Sigmoid colon (tissue), 4 donors: ENCODE results near the gene TMCO1.

Experiments
- EP300 ChIP-seq, 4 donors: sonication (generic); formaldehyde crosslinking; IDR thresholded peaks; one replicate each; pipeline ENCODE4 v1.6.1; 2017; ENCODE audit warnings: antibody characterized with exemption in 4 of 4
- POLR2A ChIP-seq, 2 donors: fragments of 450-650 bp; IDR thresholded peaks; one replicate each; pipeline ENCODE4 v1.6.1; 2016; ENCODE audit warnings: antibody characterized with exemption in 2 of 2, mild to moderate bottlenecking in 2 of 2, moderate library complexity in 2 of 2
- POLR2AphosphoS5 ChIP-seq, 4 donors: sonication (generic); formaldehyde crosslinking; IDR thresholded peaks; one replicate each; pipeline ENCODE4 v1.6.1; 2017; ENCODE audit warnings: antibody characterized with exemption in 4 of 4
- TF ChIP-seq, protein P1 (sequence below), 4 experiments: fragments of 450-650 bp in 3 of 4; fragments of 200-600 bp in 1 of 4; IDR thresholded peaks; one replicate each; pipeline ENCODE4 v1.5.1; 2016 to 2019; ENCODE audit warnings: antibody characterized with exemption in 4 of 4, mild to moderate bottlenecking in 3 of 4, moderate library complexity in 2 of 4

DNA sequence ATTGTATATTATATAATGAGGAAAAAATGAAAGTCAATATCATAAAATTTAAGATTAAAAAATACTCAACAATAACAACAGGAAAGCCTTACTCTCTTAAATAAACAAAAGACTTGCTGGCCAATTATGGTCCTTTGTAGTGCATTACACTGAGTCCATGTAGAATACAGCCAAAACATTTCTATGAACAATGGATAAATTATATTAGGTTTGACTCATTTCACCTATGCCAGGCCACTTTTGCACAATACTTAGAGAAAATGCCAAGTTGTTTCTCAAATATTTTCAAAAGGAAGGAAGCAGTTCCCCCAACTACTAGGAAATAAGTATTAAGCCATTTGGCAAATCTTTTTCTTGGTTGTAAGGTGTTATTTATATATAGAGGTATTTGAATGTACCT lies 38.9 kb upstream of the TMCO1 start:
- TF ChIP-seq POLR2AphosphoS5 (IDR thresholded peaks at IDR 0.05): no peak
- TF ChIP-seq, protein P1, sequence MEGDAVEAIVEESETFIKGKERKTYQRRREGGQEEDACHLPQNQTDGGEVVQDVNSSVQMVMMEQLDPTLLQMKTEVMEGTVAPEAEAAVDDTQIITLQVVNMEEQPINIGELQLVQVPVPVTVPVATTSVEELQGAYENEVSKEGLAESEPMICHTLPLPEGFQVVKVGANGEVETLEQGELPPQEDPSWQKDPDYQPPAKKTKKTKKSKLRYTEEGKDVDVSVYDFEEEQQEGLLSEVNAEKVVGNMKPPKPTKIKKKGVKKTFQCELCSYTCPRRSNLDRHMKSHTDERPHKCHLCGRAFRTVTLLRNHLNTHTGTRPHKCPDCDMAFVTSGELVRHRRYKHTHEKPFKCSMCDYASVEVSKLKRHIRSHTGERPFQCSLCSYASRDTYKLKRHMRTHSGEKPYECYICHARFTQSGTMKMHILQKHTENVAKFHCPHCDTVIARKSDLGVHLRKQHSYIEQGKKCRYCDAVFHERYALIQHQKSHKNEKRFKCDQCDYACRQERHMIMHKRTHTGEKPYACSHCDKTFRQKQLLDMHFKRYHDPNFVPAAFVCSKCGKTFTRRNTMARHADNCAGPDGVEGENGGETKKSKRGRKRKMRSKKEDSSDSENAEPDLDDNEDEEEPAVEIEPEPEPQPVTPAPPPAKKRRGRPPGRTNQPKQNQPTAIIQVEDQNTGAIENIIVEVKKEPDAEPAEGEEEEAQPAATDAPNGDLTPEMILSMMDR (IDR thresholded peaks at IDR 0.05): no peak
- TF ChIP-seq POLR2A (IDR thresholded peaks at IDR 0.05): no peak
- TF ChIP-seq EP300 (IDR thresholded peaks at IDR 0.05): no peak
